Breast epithelium (tissue), 3 donors: ENCODE results near the gene FHIT.

Source experiments
- CTCF ChIP-seq, 3 donors: fragments of 450-650 bp; IDR thresholded peaks; one replicate each; pipeline ENCODE4 v1.5.1; 2016 to 2017; ENCODE audit warnings: antibody characterized with exemption in 3 of 3, mild to moderate bottlenecking in 3 of 3, moderate library complexity in 3 of 3
- POLR2A ChIP-seq: fragments of 450-650 bp; IDR thresholded peaks from one replicate; pipeline ENCODE4 v1.6.1; 2016; ENCODE audit warnings: antibody characterized with exemption, mild to moderate bottlenecking, moderate library complexity
- POLR2AphosphoS5 ChIP-seq, 3 donors: sonication (generic); formaldehyde crosslinking; IDR thresholded peaks; one replicate each; pipeline ENCODE4 v1.6.1; 2017; ENCODE audit warnings: antibody characterized with exemption in 3 of 3

- TF ChIP-seq POLR2A (no peak), POLR2AphosphoS5 (IDR thresholded peaks at IDR 0.05) (no peak), CTCF (IDR thresholded peaks at IDR 0.05) (no peak)
Measured at GRCh38 chr3:60399861-60400845, 851.1 kb downstream of the FHIT start.
